PC-3 (cell line): ENCODE measurements around the gene MVK. TPM values are rescaled to one million over a fixed set of nuclear protein-coding genes. Genes with fewer than 3 reads are reported as not detected.

Experiments used
- total RNA-seq: library from RNA; depleted of rRNA; stranded (reverse); fragments of >200 nt; gene quantifications from 2 replicates; pipeline ENCODE4 v1.2.3, GENCODE V29; 2014; rRNA removed

The MVK gene
- total RNA-seq, 1 experiment from 2014 or later: 47.8 TPM

Other genes starting within 250 kb of the MVK start
- gene MYO1H, start 225.9 kb upstream of the MVK start, total RNA-seq: not detected in 2 replicates
- gene KCTD10, start 96.5 kb upstream of the MVK start, total RNA-seq: 42.3 and 58.1 TPM in 2 replicates
- 25.7 and 35.6 TPM in 2 replicates for gene UBE3B, start 96.2 kb upstream of the MVK start, total RNA-seq
- gene MMAB, start 290 bp upstream of the MVK start, total RNA-seq: 83.0 and 83.5 TPM in 2 replicates
- 11.7 and 15.3 TPM in 2 replicates for gene FAM222A, start 140.0 kb downstream of the MVK start, total RNA-seq